Measurements from ENCODE around the gene MCM3AP.
"Not testable (repeated sequence)": the region's sequence is repeated elsewhere in the genome, so short reads cannot be mapped to it uniquely, and the experiment has no call there.

The MCM3AP gene

GRCh38 chr21:46226146-46226545, 59.3 kb downstream of the MCM3AP start:
- Histone ChIP-seq H3K79me2 (ENCODE audit: control insufficient read depth, insufficient read depth, low read length, unreplicated experiment) (peaks cover 44% of the 10 kb centered on the region), H3K4me1 (ENCODE audit: control insufficient read depth, insufficient read depth, low read length, unreplicated experiment) (peaks cover 24% of the 10 kb centered on the region), H2AFZ (ENCODE audit: low read length, unreplicated experiment) (no peak overlapping the region), H3K36me3 (ENCODE audit: insufficient read depth, low read length) (0 out of 2 replicates have a peak, but pooled peaks cover 3% of the 10 kb centered on the region), H3K4me3 (ENCODE audit: low read depth, low read length) (peak overlapping the region; percentile 83), H3K27ac (ENCODE audit: low read depth, low read length) (peak overlapping the region; percentile 89), H3K27me3 (ENCODE audit: insufficient read depth, low read length) (no peaks in the 10 kb centered on the region)

GRCh38 chr21:46223661-46224060, 61.8 kb downstream of the MCM3AP start:
- peaks cover 15% of the 10 kb centered on the region for H3K4me1 ChIP-seq (ENCODE audit: control insufficient read depth, insufficient read depth, low read length, unreplicated experiment)
- H3K79me2 ChIP-seq (ENCODE audit: control insufficient read depth, insufficient read depth, low read length, unreplicated experiment): peaks cover 45% of the 10 kb centered on the region
- H3K4me3 ChIP-seq (ENCODE audit: low read depth, low read length); H3K36me3 ChIP-seq (ENCODE audit: insufficient read depth, low read length); H3K27ac ChIP-seq (ENCODE audit: low read depth, low read length); H2AFZ ChIP-seq (ENCODE audit: low read length, unreplicated experiment); H3K27me3 ChIP-seq (ENCODE audit: insufficient read depth, low read length): not testable (repeated sequence)

- no peak overlapping the region for H2AFZ ChIP-seq (ENCODE audit: low read length, unreplicated experiment)
- H3K27ac ChIP-seq (ENCODE audit: low read depth, low read length): no peak overlapping the region
- peaks cover 43% of the 10 kb centered on the region for H3K79me2 ChIP-seq (ENCODE audit: control insufficient read depth, insufficient read depth, low read length, unreplicated experiment)
- H3K27me3 ChIP-seq (ENCODE audit: insufficient read depth, low read length): no peaks in the 10 kb centered on the region
- H3K4me1 ChIP-seq (ENCODE audit: control insufficient read depth, insufficient read depth, low read length, unreplicated experiment): peaks cover 15% of the 10 kb centered on the region
- no peak overlapping the region for H3K4me3 ChIP-seq (ENCODE audit: low read depth, low read length)
- H3K36me3 ChIP-seq (ENCODE audit: insufficient read depth, low read length): no peaks in the 10 kb centered on the region; the same call in 1 of the 2 replicates
Observed at GRCh38 chr21:46223217-46223616, 62.2 kb downstream of the MCM3AP start.

GRCh38 chr21:46222436-46223116, 62.8 kb downstream of the MCM3AP start:
- Histone ChIP-seq H3K79me2 (ENCODE audit: control insufficient read depth, insufficient read depth, low read length, unreplicated experiment) (peaks cover 37% of the 10 kb centered on the region), H3K36me3 (ENCODE audit: insufficient read depth, low read length) (no peaks in the 10 kb centered on the region; the same call in 1 of the 2 replicates), H3K27me3 (ENCODE audit: insufficient read depth, low read length) (no peaks in the 10 kb centered on the region), H3K27ac (ENCODE audit: low read depth, low read length) (no peak overlapping the region), H3K4me1 (ENCODE audit: control insufficient read depth, insufficient read depth, low read length, unreplicated experiment) (peaks cover 15% of the 10 kb centered on the region), H2AFZ (ENCODE audit: low read length, unreplicated experiment) (no peak overlapping the region), H3K4me3 (ENCODE audit: low read depth, low read length) (no peak overlapping the region)

GRCh38 chr21:46221664-46222435, 63.6 kb downstream of the MCM3AP start:
- no peak overlapping the region for H2AFZ ChIP-seq (ENCODE audit: low read length, unreplicated experiment)
- no peak overlapping the region for H3K27ac ChIP-seq (ENCODE audit: low read depth, low read length)
- H3K4me3 ChIP-seq (ENCODE audit: low read depth, low read length): no peak overlapping the region
- peaks cover 9% of the 10 kb centered on the region for H3K4me1 ChIP-seq (ENCODE audit: control insufficient read depth, insufficient read depth, low read length, unreplicated experiment)
- H3K79me2 ChIP-seq (ENCODE audit: control insufficient read depth, insufficient read depth, low read length, unreplicated experiment): peaks cover 29% of the 10 kb centered on the region
- no peaks in the 10 kb centered on the region; the same call in 1 of the 2 replicates for H3K36me3 ChIP-seq (ENCODE audit: insufficient read depth, low read length)
- H3K27me3 ChIP-seq (ENCODE audit: insufficient read depth, low read length): no peaks in the 10 kb centered on the region

- H3K36me3 ChIP-seq (ENCODE audit: insufficient read depth, low read length): no peaks in the 10 kb centered on the region; the same call in 1 of the 2 replicates
- no peak overlapping the region for H3K4me3 ChIP-seq (ENCODE audit: low read depth, low read length)
- H2AFZ ChIP-seq (ENCODE audit: low read length, unreplicated experiment): no peak overlapping the region
- peaks cover 21% of the 10 kb centered on the region for H3K79me2 ChIP-seq (ENCODE audit: control insufficient read depth, insufficient read depth, low read length, unreplicated experiment)
- peaks cover 1% of the 10 kb centered on the region for H3K4me1 ChIP-seq (ENCODE audit: control insufficient read depth, insufficient read depth, low read length, unreplicated experiment)
- H3K27me3 ChIP-seq (ENCODE audit: insufficient read depth, low read length): no peaks in the 10 kb centered on the region
- H3K27ac ChIP-seq (ENCODE audit: low read depth, low read length): no peak overlapping the region
Observed at GRCh38 chr21:46220847-46221246, 64.6 kb downstream of the MCM3AP start.

- Histone ChIP-seq H3K27me3 (ENCODE audit: insufficient read depth, low read length) (no peaks in the 10 kb centered on the region), H3K79me2 (ENCODE audit: control insufficient read depth, insufficient read depth, low read length, unreplicated experiment) (peaks cover 18% of the 10 kb centered on the region), H3K4me3 (ENCODE audit: low read depth, low read length) (no peak overlapping the region), H3K4me1 (ENCODE audit: control insufficient read depth, insufficient read depth, low read length, unreplicated experiment) (no peaks in the 10 kb centered on the region), H3K27ac (ENCODE audit: low read depth, low read length) (no peak overlapping the region), H2AFZ (ENCODE audit: low read length, unreplicated experiment) (no peak overlapping the region), H3K36me3 (ENCODE audit: insufficient read depth, low read length) (no peaks in the 10 kb centered on the region; the same call in 1 of the 2 replicates)
Observed at GRCh38 chr21:46220275-46220810, 65.1 kb downstream of the MCM3AP start.

GRCh38 chr21:46219591-46220239, 65.7 kb downstream of the MCM3AP start:
- H3K79me2 ChIP-seq (ENCODE audit: control insufficient read depth, insufficient read depth, low read length, unreplicated experiment): peaks cover 18% of the 10 kb centered on the region
- no peak overlapping the region for H2AFZ ChIP-seq (ENCODE audit: low read length, unreplicated experiment)
- no peaks in the 10 kb centered on the region for H3K4me1 ChIP-seq (ENCODE audit: control insufficient read depth, insufficient read depth, low read length, unreplicated experiment)
- no peak overlapping the region for H3K4me3 ChIP-seq (ENCODE audit: low read depth, low read length)
- no peaks in the 10 kb centered on the region; the same call in 1 of the 2 replicates for H3K36me3 ChIP-seq (ENCODE audit: insufficient read depth, low read length)
- no peak overlapping the region for H3K27ac ChIP-seq (ENCODE audit: low read depth, low read length)
- H3K27me3 ChIP-seq (ENCODE audit: insufficient read depth, low read length): no peaks in the 10 kb centered on the region

- Histone ChIP-seq H3K4me3 (ENCODE audit: low read depth, low read length) (no peak overlapping the region), H3K27ac (ENCODE audit: low read depth, low read length) (no peak overlapping the region), H3K27me3 (ENCODE audit: insufficient read depth, low read length) (no peaks in the 10 kb centered on the region), H3K36me3 (ENCODE audit: insufficient read depth, low read length) (no peaks in the 10 kb centered on the region; the same call in 1 of the 2 replicates), H3K79me2 (ENCODE audit: control insufficient read depth, insufficient read depth, low read length, unreplicated experiment) (peaks cover 14% of the 10 kb centered on the region), H3K4me1 (ENCODE audit: control insufficient read depth, insufficient read depth, low read length, unreplicated experiment) (no peaks in the 10 kb centered on the region), H2AFZ (ENCODE audit: low read length, unreplicated experiment) (no peak overlapping the region)
Observed at GRCh38 chr21:46218906-46219590, 66.4 kb downstream of the MCM3AP start.
